GM18526 (cell line): ENCODE measurements around the gene AMOTL2.

Experiments
- POLR2A ChIP-seq: IDR thresholded peaks from 3 replicates; pipeline ENCODE4 v1.6.1; 2011; ENCODE audit not compliant: insufficient read length; ENCODE audit errors: extremely low read depth

Gene AMOTL2

DNA sequence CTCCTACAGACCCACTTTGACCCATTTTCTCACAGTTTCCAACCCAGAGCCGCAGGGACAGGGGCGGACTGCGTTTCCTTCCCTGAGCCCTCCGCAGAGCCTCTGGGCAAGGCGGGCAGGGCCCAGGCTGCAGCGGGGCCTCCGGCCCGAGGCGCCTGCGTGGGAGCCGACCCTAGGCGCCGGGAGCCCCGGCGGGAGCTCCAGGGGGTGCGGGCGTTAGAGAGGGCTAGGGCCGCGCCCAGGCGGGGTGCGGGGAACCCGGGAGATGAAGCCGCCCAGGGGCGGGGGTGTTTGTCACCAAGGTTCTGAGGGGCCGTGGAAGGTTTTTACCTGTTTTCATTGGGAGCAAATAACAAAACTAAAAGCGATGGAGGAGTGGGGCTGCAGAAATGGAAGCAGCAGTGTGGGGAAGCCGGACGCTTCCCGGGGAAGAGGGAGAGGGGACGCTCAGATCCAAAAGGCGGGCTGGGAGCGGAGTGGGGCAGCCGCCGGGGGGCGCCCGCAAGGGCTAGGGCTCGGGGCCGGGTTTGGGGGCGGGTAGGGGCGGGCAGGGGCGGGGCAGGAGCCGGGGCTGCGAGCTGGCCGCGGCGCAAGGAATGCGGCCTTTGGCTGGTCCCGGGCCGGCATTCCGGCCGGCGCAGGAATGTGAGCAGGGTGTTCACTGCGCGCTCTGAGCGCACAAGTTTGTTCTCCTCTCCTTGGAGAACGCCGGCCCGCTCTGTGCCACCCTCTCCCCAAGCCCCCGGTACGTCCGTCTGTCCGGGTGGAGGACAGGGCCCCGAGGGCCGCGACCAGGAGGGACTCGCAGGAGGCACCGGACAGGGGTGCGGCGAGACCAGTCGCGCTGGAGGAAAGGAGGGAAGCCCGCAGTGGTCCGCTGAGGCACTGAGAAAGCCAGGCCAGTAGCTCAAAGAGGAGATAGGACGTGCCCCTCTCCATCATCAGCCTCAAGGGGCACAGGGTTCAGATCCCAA is 61.1 kb downstream of the AMOTL2 start:
- no peak for TF ChIP-seq POLR2A

DNA sequence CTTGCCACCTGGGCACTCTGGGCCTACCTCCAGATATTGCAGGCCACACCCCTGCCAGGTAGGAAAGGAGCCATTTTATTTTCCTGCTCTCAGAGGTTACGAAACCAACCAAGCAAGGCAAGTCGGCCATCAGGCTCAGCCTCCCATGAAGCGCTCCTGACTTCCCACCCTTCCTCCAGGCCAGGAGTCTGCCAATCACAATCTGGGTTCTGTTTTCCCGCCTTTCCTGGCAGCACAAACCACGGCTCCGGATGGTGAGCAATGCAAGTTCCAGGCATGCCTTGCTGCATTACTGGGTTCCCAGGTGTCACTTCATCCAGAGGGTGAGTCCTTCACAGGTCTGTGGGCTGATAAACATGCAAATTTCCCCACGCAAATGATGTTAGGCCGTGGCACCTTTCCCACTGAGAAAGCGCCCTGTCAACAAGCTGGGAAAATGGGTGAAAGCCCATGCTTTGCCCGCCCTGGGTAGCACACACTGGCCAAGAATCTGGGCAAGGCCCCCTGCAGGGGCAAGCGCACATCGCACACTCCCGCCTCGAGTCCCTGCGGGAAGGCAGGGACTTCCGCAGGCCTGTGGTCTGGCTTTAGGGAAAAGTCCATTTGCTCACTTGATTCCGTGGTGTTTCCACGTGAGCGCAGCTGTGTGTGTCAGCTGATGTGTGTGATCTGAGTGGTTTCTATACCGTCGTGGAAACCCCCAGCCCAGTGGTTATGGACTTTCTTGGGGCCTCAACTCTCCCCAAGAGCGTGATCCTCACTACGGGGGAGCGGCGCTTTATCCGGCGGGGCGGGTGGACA is 62.0 kb downstream of the AMOTL2 start:
- TF ChIP-seq POLR2A, result no peak

DNA sequence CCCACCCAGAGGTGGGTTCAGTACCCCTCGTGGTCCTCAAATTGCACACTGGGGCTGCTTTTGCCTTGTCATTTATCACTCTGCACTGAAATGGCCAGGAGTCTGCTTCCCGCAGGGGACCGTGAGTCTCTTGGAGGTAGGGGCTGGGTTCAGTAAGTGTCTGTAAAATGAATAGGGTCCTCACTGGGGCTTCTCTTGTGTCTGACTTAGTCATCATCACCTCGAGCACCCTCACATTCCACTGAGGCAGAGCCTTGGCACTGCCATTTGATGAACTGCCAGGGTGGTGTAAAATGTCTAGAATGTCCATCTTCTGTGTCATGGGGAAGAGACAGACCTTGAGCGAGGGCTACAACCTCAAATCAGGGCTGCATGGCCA is 62.6 kb downstream of the AMOTL2 start:
- TF ChIP-seq POLR2A, result no peak

DNA sequence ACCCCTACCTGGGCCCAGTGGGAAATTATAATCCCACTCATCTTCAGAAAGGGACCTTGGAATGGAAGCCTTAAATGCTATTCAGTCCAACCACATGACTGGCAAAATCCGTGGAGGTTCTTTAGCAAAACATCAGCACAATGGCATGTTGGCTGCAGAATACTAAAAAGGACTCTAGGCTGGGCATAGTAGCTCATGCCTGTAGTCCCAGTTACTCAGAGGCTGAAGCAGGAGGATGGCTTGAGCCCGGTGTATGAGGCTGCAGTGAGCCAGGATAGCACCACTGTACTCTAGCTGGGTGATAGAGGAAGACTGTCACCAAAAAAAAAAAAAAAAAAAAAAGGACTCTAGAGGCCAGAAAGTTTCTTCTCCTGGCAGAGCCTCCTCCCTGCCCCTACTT is 63.0 kb downstream of the AMOTL2 start:
- no peak for TF ChIP-seq POLR2A

DNA sequence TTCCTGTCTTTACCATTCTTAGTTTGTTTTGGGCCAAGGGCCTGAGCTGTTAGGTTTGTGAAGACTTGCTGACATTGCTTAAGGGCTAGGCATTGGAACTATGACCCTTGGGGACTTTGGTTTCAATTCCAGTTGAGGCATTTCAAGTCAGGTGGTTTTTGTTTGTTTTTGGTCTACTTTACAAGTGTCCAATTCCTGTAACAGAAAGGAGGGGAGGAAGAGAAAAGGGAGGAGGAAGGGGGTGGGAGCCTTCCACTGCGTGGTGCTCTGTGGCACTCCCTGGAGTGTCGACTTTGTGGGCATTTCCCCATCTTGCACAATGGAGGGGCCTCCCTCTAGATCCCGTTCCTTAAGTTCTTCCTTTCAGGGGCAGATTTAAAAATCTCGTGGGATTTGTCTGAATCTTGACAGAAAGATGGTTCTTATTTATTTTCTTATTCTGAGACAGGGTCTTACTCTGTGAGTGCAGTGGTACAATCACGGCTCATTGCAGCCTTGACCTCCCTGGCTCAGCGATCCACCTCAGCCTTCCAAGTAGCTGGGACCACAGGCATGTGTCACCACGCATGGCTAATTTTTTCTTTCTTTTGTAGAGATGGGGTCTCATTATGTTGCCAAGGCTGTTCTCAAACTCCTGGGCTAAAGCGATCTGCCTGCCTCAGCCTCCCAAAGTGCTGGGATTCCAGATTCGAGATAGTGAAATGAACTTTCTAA is 64.1 kb downstream of the AMOTL2 start:
- no peak for TF ChIP-seq POLR2A

DNA sequence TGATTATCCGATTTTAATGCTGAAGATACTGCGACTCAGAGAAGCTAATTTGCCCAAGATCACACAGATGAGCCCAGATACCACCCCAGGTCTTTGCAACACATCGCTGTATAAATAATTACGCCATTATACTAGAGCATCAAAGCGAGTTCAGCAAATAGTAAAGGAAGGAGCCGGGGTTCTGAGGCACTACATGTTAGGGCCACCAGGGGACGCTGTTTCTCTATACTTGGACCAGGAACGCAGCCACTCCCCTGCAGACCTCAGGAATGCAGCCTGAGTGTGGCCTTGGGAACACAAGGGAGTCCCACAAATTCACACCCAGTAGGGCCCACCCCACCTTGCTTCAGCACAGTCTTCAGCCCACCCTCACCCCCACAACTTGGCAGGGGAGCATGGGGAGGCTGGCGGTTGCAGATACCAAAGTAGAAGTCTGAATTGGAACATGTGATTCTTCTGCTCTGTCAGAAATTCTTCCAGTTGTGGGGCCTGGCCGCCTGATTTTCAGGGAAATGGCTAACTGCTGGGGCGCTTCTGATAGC is 65.8 kb downstream of the AMOTL2 start:
- TF ChIP-seq POLR2A, result no peak

DNA sequence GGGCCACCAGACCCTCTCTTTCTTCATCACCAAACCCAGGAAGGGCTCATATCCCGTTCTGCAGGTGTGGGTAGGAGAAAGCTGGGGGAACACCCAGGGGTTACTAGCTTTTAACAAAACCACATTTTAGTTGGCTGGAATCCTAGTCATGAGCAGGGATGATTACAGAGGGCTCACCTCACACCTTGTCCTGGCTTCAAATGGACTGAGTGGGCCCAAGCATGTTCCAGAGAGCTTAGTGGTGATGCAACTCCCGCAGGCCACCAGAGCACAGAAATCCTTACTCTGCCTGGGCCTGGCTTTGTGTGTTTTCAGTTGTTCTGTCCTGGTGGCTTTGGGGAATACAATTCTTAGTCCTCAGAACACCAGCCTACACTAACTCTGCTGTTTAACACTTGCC is 66.8 kb downstream of the AMOTL2 start:
- TF ChIP-seq POLR2A, result no peak

DNA sequence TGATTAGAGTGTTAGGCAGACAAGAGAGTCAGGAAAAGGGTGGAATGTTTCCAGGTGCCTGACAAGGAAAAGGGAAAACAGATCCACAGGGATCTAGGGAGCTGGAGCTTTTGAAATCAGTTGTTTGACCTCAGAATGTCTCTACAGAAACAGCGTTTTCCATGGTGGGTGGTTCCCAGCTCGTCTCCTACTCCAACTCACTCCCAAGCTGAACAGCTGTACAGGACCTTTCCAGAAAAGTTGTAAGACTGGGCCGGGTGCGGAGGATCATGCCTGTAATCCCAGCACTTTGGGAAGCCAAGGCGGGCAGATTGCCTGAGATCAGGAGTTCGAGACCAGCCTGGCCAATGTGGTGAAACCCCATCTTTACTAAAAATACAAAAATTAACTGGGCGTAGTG is 67.9 kb downstream of the AMOTL2 start:
- TF ChIP-seq POLR2A, result no peak
